Inferior parietal cortex (tissue), 1 donor: ENCODE measurements around the gene DISP3.
A peak's percentile ranks its signal among the peaks of the same experiment; 100 is the strongest.

Source experiments
- DNase-seq: peaks from one replicate; pipeline ENCODE4 v3.0.0-alpha.2; 2016; ENCODE audit errors: extremely low spot score

The DISP3 gene

DNA sequence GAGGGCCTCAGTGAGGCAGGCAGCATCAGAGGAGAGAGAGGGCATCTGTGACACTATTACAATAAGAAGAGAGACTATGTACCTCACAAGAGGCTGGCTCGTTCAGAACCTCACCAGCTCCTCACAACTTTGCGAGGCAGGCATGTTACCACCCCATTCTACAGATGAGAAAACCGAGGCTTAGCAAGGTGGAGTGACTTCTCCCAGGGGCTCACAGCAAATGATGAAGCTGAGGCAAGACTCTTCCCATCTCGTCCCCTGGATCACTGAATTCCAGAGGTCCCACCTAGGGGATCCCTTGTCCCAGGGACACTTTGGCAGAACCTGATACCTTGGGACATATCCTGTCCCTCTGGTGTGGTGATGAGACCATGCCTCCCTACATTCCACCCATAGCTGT is 64.4 kb downstream of the DISP3 start:
- DNase-seq: no peak

DNA sequence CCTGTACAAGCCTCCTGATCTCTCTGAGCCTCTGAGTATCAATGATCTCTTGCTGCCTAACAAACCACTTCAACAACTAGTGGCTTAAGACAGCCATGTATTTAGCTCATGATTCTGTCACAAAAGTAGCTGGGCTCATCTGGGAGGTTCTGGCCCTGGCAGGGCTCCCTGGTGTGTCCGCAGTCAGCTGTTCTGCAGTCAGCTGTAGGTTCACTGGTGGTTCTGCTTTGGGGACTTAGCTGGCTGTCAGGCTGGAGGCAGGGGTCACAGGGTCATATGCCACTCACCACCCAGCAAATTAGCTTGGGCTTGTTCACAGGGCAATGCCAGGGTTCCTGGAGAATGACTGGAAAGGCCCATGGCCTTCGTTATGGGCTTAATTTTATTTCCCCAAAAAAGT is 64.8 kb downstream of the DISP3 start:
- no peak for DNase-seq

DNA sequence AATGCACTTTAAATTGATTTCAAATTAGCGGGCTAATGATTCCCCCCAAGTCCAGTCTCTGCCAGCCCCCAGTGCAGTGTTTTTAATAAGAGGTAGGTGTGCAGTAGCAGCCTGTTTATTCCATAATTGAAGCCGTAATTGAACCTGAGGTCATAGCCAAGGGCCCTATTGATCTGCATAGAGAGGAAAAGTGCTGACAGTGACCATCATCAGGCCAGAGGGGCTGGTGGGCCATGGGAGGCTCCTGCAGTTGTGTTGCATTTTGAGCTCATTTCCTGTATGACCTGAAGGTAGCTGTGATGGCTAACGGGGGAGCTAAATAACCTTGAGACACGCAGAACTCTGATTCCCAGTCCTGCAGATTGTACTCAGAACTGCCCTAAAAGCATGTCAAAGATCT is 67.5 kb downstream of the DISP3 start:
- DNase-seq: no peak

DNA sequence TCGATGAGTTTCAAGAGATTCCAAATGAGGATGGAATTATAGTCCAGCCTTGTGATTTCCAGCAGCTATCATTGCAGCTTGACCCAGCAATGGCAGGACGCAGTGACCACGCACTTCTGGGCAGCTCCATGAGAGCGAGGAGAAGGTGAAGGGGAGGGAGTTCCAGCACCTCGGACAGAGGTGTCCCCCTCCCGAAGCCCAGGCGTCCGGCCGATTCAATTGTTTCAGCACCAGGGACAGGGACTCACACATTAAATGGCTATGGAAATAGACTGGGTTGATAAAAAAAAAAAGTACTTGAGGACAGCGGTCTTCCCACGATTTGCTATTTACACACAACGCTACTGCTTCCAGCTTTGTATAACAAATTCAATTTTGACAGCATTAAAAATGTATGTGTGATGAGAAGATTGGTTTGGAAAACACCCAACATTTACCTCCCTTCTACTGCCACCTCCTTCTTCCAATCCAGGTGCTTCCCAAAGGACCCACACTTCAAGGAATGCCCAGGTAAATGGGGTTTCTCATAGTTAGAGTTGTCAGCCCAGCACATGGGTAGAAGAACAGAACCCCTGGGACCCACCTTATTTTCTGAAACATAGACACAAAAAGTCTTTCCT is 71.8 kb downstream of the DISP3 start:
- DNase-seq: peak; percentile 50

DNA sequence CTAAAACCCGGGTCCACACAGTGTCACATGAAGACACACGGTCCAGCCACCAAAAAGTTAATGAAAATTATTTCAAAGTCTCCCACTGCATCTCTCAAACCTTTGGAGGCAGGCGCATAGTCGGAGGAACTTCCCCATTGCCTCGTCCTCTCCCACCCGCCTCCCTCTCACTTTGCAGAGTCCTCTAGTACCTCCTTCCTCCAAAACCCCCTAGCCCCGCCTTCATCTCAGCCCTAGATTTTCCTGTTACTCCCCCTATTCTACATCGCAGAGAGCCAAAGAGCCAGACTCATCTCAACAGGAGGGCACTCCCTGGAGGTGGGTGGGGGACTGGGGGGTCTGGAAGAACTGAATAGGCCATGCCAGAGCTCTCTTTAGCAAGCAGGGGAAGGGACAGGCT is 79.3 kb downstream of the DISP3 start:
- no peak for DNase-seq

DNA sequence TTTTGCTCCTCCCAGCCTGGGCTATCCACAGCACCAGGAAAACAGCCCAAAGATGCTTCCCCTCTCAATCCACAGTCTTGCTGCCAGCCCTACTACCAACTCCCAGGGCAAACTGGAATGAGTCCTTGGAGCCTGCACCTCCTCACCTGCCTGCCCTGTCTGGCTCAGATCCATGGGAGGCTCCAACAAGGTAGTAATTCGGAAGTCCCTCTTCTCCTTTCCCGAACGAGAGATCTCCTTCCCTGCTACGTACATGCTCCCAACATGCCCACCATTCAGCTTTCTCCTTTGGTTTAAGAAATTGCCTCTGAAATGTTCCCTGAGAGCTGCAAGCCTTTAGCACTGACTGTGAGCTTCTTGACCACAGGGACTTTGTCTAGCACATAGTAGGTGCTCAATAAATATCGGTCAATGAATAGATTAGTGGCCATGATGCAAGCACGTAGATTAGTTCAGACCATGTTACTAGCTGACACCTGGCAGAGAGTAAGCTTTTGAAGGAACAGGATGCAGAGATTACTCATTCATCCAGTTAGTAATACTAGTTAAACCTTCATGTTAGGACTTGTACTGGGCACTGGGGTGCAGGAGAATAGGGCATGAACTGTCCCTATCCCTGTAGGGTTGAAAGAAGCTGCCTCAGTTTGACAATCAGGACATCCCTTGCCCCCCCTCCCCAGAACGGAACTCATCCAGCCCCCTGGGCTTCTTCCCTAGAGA is 80.1 kb downstream of the DISP3 start:
- DNase-seq: no peak

DNA sequence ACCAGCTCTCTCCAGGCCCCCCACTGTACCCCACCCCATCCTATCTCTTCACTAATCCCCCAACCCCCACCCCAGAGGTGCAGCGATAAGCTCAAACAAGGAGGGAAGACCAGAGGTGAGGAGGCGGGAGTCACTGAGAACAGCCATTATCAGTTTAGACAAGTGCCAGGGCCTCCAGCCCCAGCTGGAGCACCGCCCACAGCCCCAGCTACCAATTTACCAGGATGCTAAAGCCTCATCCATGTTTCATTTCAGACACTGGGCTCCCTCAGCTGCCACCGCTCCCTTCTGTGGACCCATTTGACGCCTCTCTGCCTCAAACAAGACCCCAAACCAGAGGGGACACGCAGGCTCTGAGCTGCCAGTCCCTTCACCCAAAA is 80.6 kb downstream of the DISP3 start:
- DNase-seq: no peak

DNA sequence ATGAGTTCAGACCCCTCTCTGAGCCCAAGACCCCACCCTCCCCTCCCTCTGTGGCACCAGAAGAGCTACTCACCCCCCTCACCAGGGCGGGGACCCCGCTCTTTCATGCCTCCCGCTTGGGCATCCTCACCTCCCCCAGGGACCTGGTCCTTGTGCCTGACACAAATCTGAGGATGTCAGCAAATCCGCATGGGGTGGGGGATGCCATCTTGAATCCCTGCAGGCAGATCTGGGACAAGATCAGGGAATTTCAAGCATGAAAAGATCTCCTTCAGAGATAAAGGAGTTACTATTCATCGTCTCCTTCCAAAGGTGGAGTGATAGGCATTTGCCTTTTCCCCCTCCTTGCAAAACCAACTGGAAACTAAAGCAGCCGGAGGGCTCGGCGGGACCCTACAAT is 81.1 kb downstream of the DISP3 start:
- DNase-seq: no peak

DNA sequence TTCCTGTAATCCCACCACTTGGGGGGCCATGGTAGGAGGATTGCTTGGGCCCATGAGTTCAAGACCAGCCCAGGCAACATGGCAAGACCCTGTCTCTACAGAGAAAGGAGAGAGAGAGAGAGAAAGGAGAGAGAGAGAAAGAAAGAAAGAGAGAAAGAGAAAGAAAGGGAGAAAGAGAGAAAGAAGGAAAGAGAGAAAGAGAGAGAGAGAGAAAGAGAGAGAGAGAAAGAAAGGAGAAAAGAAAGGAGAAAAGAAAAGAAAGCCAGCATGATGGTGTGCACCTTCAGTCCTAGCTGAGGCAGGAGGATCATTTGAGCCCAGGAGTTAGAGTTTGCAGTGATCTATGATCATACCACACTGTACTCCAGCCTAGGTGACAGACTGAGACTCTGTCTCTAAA is 82.8 kb downstream of the DISP3 start:
- DNase-seq: no peak

DNA sequence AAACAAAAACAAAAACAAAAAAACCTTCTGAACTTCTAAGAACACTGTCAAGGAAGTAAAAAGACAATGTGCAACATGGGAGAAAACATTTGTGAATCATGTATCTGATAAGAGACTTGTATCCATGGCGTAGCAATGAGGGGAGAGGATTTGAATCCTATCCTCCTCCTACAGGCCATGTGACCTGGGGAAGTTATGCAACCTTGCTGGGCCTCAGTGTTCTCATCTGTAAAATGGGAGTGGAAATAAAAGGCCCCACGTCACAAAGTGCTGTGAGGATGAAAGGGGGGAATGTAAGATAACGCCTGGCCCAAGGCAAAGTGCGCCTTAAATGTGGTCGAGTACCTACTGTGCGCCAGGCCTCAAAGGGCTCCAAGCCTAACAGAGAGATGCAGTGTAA is 83.7 kb downstream of the DISP3 start:
- DNase-seq: no peak

DNA sequence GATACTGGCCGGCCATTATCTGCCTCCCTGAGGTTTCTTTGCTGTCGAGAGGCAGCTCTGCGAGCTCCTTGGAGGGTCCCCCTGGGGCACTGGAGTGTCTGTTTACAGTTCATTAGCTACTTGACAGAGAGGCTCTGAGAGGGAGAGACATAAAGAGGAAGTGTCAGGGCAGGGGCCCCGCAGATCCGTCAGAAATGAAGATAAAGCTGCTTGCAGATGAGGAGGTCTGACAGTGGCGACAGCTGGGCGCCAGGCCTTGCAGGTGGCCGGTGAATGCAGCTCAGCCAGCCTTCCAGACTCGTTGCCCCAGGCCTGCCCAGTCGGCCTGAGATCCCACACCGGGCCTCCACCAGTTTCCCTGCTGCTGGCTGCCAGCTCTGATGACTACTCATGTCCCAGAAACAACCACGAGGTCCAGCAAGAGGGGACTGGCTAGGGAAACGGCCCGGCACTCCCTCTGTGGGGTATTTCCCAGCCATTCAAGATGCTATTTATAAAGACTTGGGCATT is 84.7 kb downstream of the DISP3 start:
- DNase-seq: no peak

DNA sequence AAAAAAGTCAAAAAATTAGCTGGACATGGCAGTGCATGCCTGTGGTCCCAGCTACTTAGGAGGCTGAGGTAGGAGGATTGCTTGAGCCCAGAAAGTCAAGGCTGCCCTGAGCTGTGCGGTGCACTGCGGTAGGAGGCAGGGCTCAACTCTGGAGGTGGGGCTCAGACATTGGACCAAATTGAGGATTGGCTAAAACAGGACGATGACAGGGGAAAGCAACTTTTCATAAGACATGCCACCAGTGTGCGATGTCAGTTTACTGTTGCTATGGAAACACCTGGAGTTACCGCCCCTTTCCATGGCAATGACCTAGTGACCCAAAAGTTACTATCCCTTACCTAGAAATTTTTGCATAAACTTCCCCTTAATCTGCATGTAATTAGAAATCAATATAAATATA is 85.3 kb downstream of the DISP3 start:
- DNase-seq: no peak

DNA sequence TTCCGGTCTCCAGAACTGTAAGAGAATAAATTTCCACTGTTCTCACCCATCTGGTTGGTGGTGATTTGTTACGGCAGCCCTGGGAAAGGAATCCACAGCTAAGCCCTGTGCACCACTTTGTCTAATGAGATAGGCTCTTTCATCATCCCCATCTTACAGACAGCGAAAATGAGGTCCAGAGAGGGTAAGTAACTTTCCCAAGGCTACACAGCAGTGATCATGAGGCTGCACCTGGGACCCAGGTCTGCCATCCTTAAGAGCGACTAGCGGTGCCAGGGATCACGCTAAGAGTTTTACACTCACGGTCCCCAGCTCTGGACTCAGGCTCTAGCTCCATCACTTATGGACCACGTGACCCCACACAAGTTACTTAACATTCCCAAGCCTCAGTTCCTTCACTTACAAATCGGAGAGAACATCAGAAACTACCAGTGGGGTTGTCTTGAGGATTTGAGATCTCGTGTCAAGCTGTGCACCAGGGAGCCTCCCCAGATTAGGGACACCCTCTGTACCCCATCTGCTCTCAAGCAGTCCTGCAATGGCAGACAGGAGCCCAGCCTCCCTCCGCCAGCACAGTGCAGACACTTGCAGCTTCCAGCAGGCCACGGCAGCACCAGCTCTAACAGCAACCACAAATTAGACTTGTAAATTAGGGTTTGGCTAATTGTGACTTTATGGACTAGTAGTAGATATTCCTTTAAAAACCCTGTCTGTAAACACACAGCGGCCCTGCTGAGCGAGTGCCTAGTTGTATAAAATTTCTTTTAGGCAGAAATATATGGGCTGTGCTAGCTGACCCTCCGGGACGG is 87.3 kb downstream of the DISP3 start:
- no peak for DNase-seq

DNA sequence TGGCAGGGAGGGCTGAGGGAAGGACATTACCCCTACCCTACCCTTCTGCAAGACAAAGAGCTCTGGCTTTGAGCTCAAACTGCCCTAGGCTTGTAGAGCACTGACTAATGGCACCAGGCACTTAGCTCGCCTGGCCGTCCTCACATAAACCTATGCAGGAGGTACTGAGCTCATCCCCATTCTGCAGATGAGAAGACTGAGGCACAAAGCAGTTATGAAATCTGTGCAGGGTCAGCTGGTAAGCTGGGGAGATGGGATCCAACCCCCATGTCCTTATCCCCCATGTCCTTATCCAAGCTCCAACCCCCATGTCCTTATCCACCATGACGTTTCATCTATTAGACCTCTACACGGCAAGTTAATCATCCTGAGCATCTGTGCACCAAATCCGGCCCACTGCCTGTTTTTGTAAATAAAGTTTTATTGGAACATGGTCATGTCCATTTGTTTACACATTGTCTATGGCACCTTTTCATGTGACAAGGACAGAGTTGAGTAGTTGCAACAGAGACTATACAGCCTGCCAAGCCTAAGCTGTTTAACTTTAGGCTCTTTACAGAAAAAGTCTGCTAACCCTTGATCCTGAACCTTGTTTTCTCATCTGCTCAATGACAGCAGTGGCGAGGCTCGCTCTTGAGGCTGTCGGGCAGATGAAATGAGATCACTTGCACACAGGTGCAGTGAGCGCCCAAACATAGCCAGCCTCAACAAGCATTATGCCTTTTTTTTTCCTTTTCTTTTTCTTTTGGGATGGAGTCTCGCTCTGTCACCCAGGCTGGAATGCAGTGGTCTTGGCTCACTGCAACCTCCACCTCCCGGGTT is 88.5 kb downstream of the DISP3 start:
- no peak for DNase-seq

DNA sequence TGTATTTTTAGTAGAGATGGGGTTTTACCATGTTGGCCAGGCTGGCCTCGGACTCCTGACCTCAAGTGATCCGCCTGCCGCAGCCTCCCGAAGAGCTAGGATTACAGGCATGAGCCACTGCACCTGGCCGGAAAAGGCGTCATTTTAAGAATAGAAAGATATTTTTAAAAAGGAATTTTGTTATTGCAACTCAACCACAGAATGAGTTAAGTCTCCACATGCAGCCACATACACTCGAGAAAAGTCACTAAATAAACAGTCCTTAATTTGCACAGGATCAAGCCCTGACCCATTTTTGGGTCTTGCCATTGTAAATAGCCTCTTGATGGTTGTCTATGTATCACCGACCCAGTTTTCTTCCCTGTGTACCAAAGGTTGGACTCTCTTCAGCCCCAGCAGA is 89.7 kb downstream of the DISP3 start:
- DNase-seq: no peak

DNA sequence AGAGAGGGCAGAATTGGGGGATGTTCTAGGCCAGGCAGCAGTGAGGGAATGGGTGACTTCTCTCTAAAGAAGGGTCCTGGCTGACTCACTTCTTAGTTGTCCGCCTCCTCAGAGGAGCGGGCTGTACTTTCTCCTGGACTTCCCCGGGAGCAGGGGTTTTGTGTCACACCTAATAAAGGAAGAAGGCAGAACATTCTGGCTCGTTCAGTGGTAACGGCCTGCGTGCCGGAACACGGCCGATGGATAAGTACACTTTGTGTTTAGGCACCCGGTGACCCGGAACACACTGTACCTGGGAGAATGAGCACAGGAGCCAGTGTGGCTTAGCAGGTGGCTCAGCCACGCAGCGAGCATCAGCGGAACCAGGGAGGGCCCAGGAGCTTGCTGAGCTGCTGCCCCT is 90.6 kb downstream of the DISP3 start:
- no peak for DNase-seq

DNA sequence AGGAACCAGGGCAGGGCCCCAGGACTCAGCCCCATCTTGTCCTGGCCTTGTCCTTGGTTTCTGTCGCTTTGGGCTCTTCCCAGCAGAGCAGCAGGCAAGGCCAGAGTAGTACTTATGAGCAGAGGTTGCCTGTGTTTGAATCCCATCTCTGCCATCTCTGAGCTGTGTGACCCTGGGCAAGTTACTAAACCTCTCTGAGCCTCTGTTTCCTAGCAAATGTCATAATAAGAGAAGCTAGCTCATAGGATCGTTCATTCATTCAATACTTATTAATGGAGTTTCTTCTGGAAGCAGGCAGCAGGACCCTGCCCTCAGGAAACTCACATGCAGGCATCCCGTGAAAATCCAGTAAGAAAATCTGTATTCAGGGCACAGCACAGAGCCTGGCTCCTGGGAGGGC is 91.0 kb downstream of the DISP3 start:
- DNase-seq: no peak

DNA sequence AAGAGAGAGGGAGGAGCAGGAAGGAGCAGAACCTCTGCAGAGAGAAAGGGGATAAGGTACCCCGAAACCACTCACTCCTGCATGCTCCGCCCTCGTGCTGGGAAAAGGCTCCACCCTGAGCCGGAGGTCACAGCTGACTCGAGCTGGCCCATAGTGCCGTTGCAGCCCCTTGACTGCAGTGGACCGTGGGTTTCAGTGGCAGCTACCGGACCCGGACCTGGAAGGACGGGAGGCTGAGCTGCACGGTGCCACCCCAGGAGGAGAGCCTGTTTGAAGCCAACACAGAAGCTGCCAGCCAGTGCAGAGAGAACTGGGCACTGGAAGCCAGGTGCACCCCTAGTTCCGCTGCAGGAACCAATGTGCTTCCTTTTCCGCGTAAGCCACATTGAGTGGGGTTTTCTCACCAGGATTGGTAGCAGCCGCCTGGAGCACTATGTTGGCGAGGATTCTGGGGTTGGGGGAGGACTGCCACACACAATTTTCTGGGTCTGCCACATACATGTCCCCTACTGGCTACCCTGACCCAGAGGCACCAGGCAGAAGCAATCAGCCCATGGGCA is 91.9 kb downstream of the DISP3 start:
- DNase-seq: no peak

DNA sequence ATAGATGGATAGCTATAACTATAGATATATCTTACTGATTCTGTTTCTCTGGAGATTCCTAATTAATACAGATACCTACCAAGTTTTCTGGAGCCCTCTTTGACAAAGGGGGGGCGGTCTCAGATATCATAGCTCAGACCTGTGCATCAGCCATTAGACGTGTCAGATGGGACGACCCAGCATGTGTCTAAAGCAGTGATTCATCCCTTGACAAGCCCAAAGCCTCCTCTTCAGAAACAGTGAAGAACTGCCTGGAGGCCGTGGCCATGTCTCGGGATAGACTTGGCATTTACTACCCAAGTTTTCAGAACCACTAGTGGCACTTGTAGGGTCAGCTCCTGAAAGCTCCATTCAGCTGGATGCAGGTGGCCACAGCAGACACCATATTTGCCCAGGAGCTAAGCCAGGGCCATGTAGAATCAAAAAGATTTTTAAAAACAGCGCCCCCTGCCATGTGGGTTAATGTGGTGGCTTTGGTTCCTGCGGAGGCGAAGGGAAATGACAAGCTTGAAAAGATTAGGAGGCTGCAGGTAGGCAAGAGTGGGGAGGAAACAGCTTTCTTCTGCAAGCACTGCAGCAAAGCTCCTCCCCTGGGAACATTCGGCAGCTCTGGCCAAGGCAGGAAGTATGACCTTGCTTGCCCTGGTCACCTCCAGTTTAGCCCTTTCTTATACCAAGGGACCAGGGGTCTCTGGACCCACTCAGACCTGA is 93.1 kb downstream of the DISP3 start:
- no peak for DNase-seq

DNA sequence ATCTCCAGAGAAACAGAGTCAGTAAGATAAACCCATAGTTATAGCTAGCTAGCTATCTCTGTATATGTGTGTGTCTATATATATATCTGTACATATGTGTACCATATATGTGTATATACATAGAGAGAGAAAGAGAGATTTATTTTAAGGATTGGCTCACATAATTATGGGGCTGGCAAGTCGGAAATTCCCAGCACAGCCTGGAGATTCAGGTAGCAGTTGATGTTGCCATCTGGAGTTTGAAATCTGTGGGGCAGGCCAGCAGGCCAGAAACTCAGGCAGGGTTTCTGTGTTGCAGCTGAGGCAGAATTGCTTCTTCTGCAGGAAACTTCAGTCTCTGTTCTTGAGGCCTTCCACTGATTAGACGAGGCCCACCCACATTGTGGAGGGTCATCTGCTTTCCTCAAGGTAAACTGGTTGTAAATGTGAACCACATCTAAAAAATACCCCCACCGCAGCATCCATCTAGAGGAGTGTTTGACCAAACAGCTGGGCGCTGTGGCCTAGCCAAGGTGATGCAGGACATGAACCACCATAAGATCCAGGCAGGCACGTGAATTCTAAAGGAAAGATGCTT is 94.2 kb downstream of the DISP3 start:
- DNase-seq: no peak

DNA sequence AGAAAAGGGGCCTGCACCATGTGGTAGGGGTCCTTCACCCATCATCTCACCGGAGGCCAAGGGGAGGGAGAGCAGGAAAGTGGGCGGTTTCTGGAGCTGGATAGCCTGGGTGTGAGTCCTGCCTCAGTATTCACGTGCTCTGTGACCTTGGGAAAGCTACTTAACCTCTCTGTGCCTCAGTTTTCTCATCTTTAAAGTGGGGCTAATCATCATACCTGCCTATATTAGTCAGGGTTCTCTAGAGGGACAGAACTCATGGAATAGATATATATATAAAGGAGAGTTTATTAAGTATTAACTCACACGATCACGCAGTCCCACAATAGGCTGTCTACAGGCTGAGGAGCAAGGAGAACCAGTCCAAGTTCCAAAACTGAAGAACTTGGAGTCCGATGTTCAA is 96.6 kb downstream of the DISP3 start:
- DNase-seq: no peak
